HTERT RPE-1 (cell line): Measurements from ENCODE around the gene TRIM4.

Source experiments
- in situ Hi-C: fragments of 300-500 bp; cut with MboI; formaldehyde crosslinking; loops from 4 replicates; pipeline ENCODE4 v1.14.3; 2020; ENCODE audit warnings: low sequenced_read_pairs

TRIM4 gene

DNA sequence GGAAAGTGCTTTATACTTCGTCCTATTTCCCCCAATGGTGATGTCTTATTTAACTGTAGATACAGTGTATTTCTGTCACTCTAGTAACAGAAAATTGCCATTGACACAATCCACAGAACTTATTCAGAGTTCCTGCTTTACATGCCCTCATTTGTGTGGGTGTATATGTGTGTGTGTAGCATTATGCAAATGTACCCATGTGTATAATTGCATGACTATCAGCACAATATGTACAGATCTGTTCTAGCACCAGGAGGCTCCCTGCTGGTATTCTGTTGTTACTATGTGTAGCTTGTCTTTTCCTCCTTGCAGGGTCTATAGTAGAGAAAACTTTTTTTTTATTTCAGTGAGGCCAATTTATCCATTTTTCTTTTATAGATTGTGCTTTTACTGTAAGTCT lies 75.0 kb downstream of the TRIM4 start:
- in situ Hi-C loops = no loop called here

GRCh38 chr7:99843808-99844207 lies 75.5 kb downstream of the TRIM4 start:
- in situ Hi-C loops = no loop called here

GRCh38 chr7:99842926-99843325 lies 76.4 kb downstream of the TRIM4 start:
- in situ Hi-C loops = no loop called here
